HG03565 (cell line): ENCODE data around the gene SEMA4G.

Experiments used
- ATAC-seq: cut with Tn5 transposase; IDR thresholded peaks from one replicate; pipeline ENCODE4 v1.9.1; 2021; ENCODE audit warnings: mild to moderate bottlenecking, moderate library complexity; ENCODE audit not compliant: unreplicated experiment

Gene SEMA4G

GRCh38 chr10:100969187-100970075, at the start of gene SEMA4G:
Gene SEMA4G (plus strand): TSS chr10:100969504. CDS start chr10:100972913, 3,409 bp downstream.
- ATAC-seq, result no peak

GRCh38 chr10:100923580-100923979, 45.7 kb upstream of the SEMA4G start:
- ATAC-seq, result no peak

- ATAC-seq, result no peak
Observed at GRCh38 chr10:100927266-100927665, 42.0 kb upstream of the SEMA4G start.

GRCh38 chr10:100928039-100928438, 41.3 kb upstream of the SEMA4G start:
- ATAC-seq, result no peak

GRCh38 chr10:100930368-100930767, 38.9 kb upstream of the SEMA4G start:
- ATAC-seq, result no peak

GRCh38 chr10:100934084-100934659, 35.1 kb upstream of the SEMA4G start:
- no peak for ATAC-seq

GRCh38 chr10:100939763-100940344, 29.4 kb upstream of the SEMA4G start:
- no peak for ATAC-seq

- ATAC-seq, result no peak
Observed at GRCh38 chr10:100942229-100942628, 27.1 kb upstream of the SEMA4G start.

GRCh38 chr10:100943508-100943907, 25.8 kb upstream of the SEMA4G start:
- no peak for ATAC-seq

GRCh38 chr10:100945754-100946153, 23.6 kb upstream of the SEMA4G start:
- ATAC-seq, result no peak

GRCh38 chr10:100948916-100949315, 20.4 kb upstream of the SEMA4G start:
- ATAC-seq, result no peak

GRCh38 chr10:100960251-100960650, 9.1 kb upstream of the SEMA4G start:
- ATAC-seq, result no peak

GRCh38 chr10:100962351-100963080, 6.8 kb upstream of the SEMA4G start:
- ATAC-seq, result no peak

- ATAC-seq, result no peak
Observed at GRCh38 chr10:100963826-100964225, 5.5 kb upstream of the SEMA4G start.

GRCh38 chr10:100965820-100966219, 3.5 kb upstream of the SEMA4G start:
- ATAC-seq, result no peak

- no peak for ATAC-seq
Observed at GRCh38 chr10:100966887-100967286, 2.4 kb upstream of the SEMA4G start.

- no peak for ATAC-seq
Observed at GRCh38 chr10:100967332-100967731, 2.0 kb upstream of the SEMA4G start.

GRCh38 chr10:100968062-100968736, 1.1 kb upstream of the SEMA4G start:
- ATAC-seq, result no peak

GRCh38 chr10:100968863-100969186, 479 bp upstream of the SEMA4G start:
- no peak for ATAC-seq

GRCh38 chr10:100970076-100970913, 991 bp downstream of the SEMA4G start:
- ATAC-seq, result no peak
